ENCODE data around the gene FAM107B. TPM values are rescaled to one million over a fixed set of nuclear protein-coding genes. Genes with fewer than 3 reads are reported as not detected.

FAM107B gene
- total and polyA plus RNA-seq, 7 donors, result 12.8 to 111 (median 15.0) TPM

GRCh38 chr10:14508725-14509124, 266.0 kb downstream of the FAM107B start:
- WGBS, 2 donors, result 95 to 97% methylated on average over 14 of the region's 14 CpGs
- intact Hi-C loops (cut with DNase I), result no loop called here
- no peak for DNase-seq

GRCh38 chr10:14507781-14508180, 266.9 kb downstream of the FAM107B start:
- peaks cover 0 to under 1% (median 0%) of the 10 kb centered on the region in 4 donors for H3K4me1 ChIP-seq
- no peak overlapping the region for H3K4me3 ChIP-seq
- DNase-seq, result no peak
- H3K9me3 ChIP-seq, result no peaks in the 10 kb centered on the region
- intact Hi-C loops (cut with DNase I), result no loop called here
- H3K36me3 ChIP-seq, result no peaks in the 10 kb centered on the region
- no peak overlapping the region for H3K27ac ChIP-seq
- TF ChIP-seq CTCF (IDR thresholded peaks at IDR 0.05) (no peak), POLR2A (IDR thresholded peaks at IDR 0.05) (no peak), EP300 (IDR thresholded peaks at IDR 0.05) (no peak), POLR2AphosphoS5 (IDR thresholded peaks at IDR 0.05) (no peak)
- WGBS, 2 donors, result 62 to 74% methylated on average over 4 of the region's 4 CpGs
- no peaks in the 10 kb centered on the region for H3K27me3 ChIP-seq

More at GRCh38 chr10:14508725-14509124, 266.0 kb downstream of the FAM107B start:
- no peak overlapping the region for H3K27ac ChIP-seq
- H3K4me1 ChIP-seq, result peaks cover 0 to 6% (median 2%) of the 10 kb centered on the region in 4 donors
- no peak for TF ChIP-seq CTCF (IDR thresholded peaks at IDR 0.05)
- no peaks in the 10 kb centered on the region for H3K9me3 ChIP-seq
- no peaks in the 10 kb centered on the region for H3K27me3 ChIP-seq
- no peak overlapping the region for H3K4me3 ChIP-seq
- no peaks in the 10 kb centered on the region for H3K36me3 ChIP-seq

- TF ChIP-seq EP300 (IDR thresholded peaks at IDR 0.05) (no peak), POLR2AphosphoS5 (IDR thresholded peaks at IDR 0.05) (no peak), CTCF (IDR thresholded peaks at IDR 0.05) (no peak), POLR2A (IDR thresholded peaks at IDR 0.05) (no peak)
- Histone ChIP-seq H3K27ac (no peak overlapping the region), H3K4me3 (no peak overlapping the region), H3K36me3 (no peaks in the 10 kb centered on the region), H3K4me1 (no peaks in the 10 kb centered on the region), H3K9me3 (no peaks in the 10 kb centered on the region), H3K27me3 (no peaks in the 10 kb centered on the region)
- DNase-seq, result no peak
- WGBS, 2 donors, result 28 to 48% methylated on average over 6 of the region's 6 CpGs
- intact Hi-C loops (cut with DNase I), result no loop called here
These were observed 267.5 kb downstream of the FAM107B start for GRCh38 chr10:14507176-14507575.

GRCh38 chr10:14502431-14502830, 272.3 kb downstream of the FAM107B start:
- H3K9me3 ChIP-seq, result no peaks in the 10 kb centered on the region
- H3K4me1 ChIP-seq, result peaks cover 0 to 6% (median 0%) of the 10 kb centered on the region in 4 donors
- no peak for DNase-seq
- no peak overlapping the region for H3K4me3 ChIP-seq
- H3K27ac ChIP-seq, result no peak overlapping the region
- 68 to 87% methylated on average over 3 of the region's 3 CpGs for whole genome bisulfite sequencing, 2 donors
- intact Hi-C loops (cut with DNase I), result loop anchor here (5.0 kb wide), 1 partner anchor 605 kb away; no protein-coding TSS in a partner anchor
- TF ChIP-seq POLR2A (IDR thresholded peaks at IDR 0.05), result no peak
- no peak for TF ChIP-seq CTCF (IDR thresholded peaks at IDR 0.05)
- TF ChIP-seq EP300 (IDR thresholded peaks at IDR 0.05), result no peak
- no peak for TF ChIP-seq POLR2AphosphoS5 (IDR thresholded peaks at IDR 0.05)
- H3K27me3 ChIP-seq, result no peaks in the 10 kb centered on the region
- H3K36me3 ChIP-seq, result no peaks in the 10 kb centered on the region

- TF ChIP-seq EP300 (IDR thresholded peaks at IDR 0.05) (no peak), POLR2AphosphoS5 (IDR thresholded peaks at IDR 0.05) (no peak), POLR2A (IDR thresholded peaks at IDR 0.05) (no peak), CTCF (IDR thresholded peaks at IDR 0.05) (no peak)
- H3K36me3 ChIP-seq, result no peaks in the 10 kb centered on the region
- no peaks in the 10 kb centered on the region for H3K27me3 ChIP-seq
- DNase-seq, result no peak
- no peak overlapping the region for H3K4me3 ChIP-seq
- 41 to 71% methylated on average over 9 of the region's 9 CpGs for WGBS, 2 donors
- intact Hi-C loops (cut with DNase I), result loop anchor here (5.0 kb wide), 1 partner anchor 607 kb away; no protein-coding TSS in a partner anchor
- H3K9me3 ChIP-seq, result no peaks in the 10 kb centered on the region
- H3K27ac ChIP-seq, result no peak overlapping the region
- H3K4me1 ChIP-seq, result peaks cover 0 to 6% (median 0%) of the 10 kb centered on the region in 4 donors
These were observed 274.4 kb downstream of the FAM107B start for GRCh38 chr10:14500172-14500765.
